Trophoblast cell (in vitro differentiated cells and primary cell): ENCODE measurements around the gene PRAMEF12.

Source experiments
- DNase-seq, 2 donors: peaks; one replicate each; pipeline ENCODE4 v3.0.0-alpha.2; 2016
- H2AFZ ChIP-seq: 2 replicates; pipeline ENCODE4 v1.6.1; 2013; ENCODE audit warnings: low read length, moderate library complexity, mild to moderate bottlenecking; ENCODE audit not compliant: insufficient read depth, poor library complexity
- H2AK5ac ChIP-seq: 2 replicates; pipeline ENCODE4 v1.6.1; 2013; ENCODE audit warnings: mild to moderate bottlenecking, low read length
- H2BK120ac ChIP-seq: 2 replicates; pipeline ENCODE4 v1.6.1; 2013; ENCODE audit warnings: low read length, mild to moderate bottlenecking, moderate library complexity; ENCODE audit not compliant: insufficient read depth, poor library complexity
- H2BK12ac ChIP-seq: 2 replicates; pipeline ENCODE4 v1.6.1; 2013; ENCODE audit warnings: mild to moderate bottlenecking, low read length, moderate library complexity
- H2BK5ac ChIP-seq: 2 replicates; pipeline ENCODE4 v1.6.1; 2013; ENCODE audit warnings: low read length, low read depth, moderate library complexity, mild to moderate bottlenecking; ENCODE audit not compliant: poor library complexity
- H3K14ac ChIP-seq: 2 replicates; pipeline ENCODE4 v1.6.1; 2013; ENCODE audit warnings: mild to moderate bottlenecking, low read length
- H3K18ac ChIP-seq: 2 replicates; pipeline ENCODE4 v1.6.1; 2013; ENCODE audit warnings: mild to moderate bottlenecking, low read length
- H3K23ac ChIP-seq: 2 replicates; pipeline ENCODE4 v1.6.1; 2013; ENCODE audit warnings: low read length
- H3K27ac ChIP-seq: 2 replicates; pipeline ENCODE4 v1.5.1; 2013; ENCODE audit warnings: low read depth, mild to moderate bottlenecking, inconsistent platforms, low read length, moderate library complexity
- H3K27me3 ChIP-seq: 2 replicates; pipeline ENCODE4 v1.6.1; 2013; ENCODE audit warnings: inconsistent platforms, mild to moderate bottlenecking, low read length, moderate library complexity; ENCODE audit not compliant: insufficient read depth
- H3K36me3 ChIP-seq, 2 experiments: 1 replicate in 1 of 2; 2 replicates in 1 of 2; pipeline ENCODE4 v1.6.1; 2013; ENCODE audit warnings: low read length in 2 of 2, mild to moderate bottlenecking in 2 of 2, moderate library complexity in 1 of 2; ENCODE audit not compliant: insufficient read depth in 2 of 2, control insufficient read depth in 1 of 2
- H3K4ac ChIP-seq: 2 replicates; pipeline ENCODE4 v1.6.1; 2013; ENCODE audit warnings: low read depth, mild to moderate bottlenecking, low read length, moderate library complexity
- H3K4me1 ChIP-seq, 2 experiments: 1 replicate in 1 of 2; 2 replicates in 1 of 2; pipeline ENCODE4 v1.6.1; 2013; ENCODE audit warnings: low read length in 2 of 2, mild to moderate bottlenecking in 2 of 2, moderate library complexity in 1 of 2; ENCODE audit not compliant: insufficient read depth in 2 of 2, control insufficient read depth in 1 of 2
- H3K4me2 ChIP-seq: 2 replicates; pipeline ENCODE4 v1.6.1; 2013; ENCODE audit warnings: inconsistent platforms, mild to moderate bottlenecking, low read length, moderate library complexity
- H3K4me3 ChIP-seq: 2 replicates; pipeline ENCODE4 v1.5.1; 2013; ENCODE audit warnings: mild to moderate bottlenecking, low read depth, low read length, inconsistent platforms
- H3K79me1 ChIP-seq: one replicate; pipeline ENCODE4 v1.6.1; 2013; ENCODE audit warnings: low read length
- H3K79me2 ChIP-seq: 2 replicates; pipeline ENCODE4 v1.6.1; 2013; ENCODE audit warnings: low read length, mild to moderate bottlenecking; ENCODE audit not compliant: control insufficient read depth, insufficient read depth, poor library complexity
- H3K9ac ChIP-seq: 2 replicates; pipeline ENCODE4 v1.6.1; 2013; ENCODE audit warnings: mild to moderate bottlenecking, low read length
- H3K9me3 ChIP-seq: 2 replicates; pipeline ENCODE4 v1.6.1; 2013; ENCODE audit warnings: low read depth, mild to moderate bottlenecking, control low read depth, inconsistent platforms, low read length; ENCODE audit not compliant: insufficient read depth
- H4K12ac ChIP-seq: 2 replicates; pipeline ENCODE4 v1.6.1; 2013; ENCODE audit warnings: low read depth, mild to moderate bottlenecking, low read length, moderate library complexity
- H4K8ac ChIP-seq: 2 replicates; pipeline ENCODE4 v1.6.1; 2013; ENCODE audit warnings: low read depth, mild to moderate bottlenecking, low read length, moderate library complexity
- H4K91ac ChIP-seq: one replicate; pipeline ENCODE4 v1.6.1; 2013; ENCODE audit warnings: low read depth, mild to moderate bottlenecking, low read length, moderate library complexity
- WGBS: extraction: QIAGEN DNeasy Blood & Tissue Kit; methylation state at CpG from one replicate; pipeline ENCODE4 v1.1.7; 2013; ENCODE audit warnings: missing lambda C conversion rate; ENCODE audit not compliant: insufficient read length, insufficient coverage; ENCODE audit errors: extremely low coverage; 5-methylcytosine and 5-hydroxymethylcytosine counted together

PRAMEF12 gene

GRCh38 chr1:12745126-12745991, 28.2 kb upstream of the PRAMEF12 start:
- no peak overlapping the region for H3K4me2 ChIP-seq
- H3K79me2 ChIP-seq, result no peaks in the 10 kb centered on the region
- H3K18ac ChIP-seq, result no peak overlapping the region
- no peak overlapping the region for H4K91ac ChIP-seq
- H4K12ac ChIP-seq, result no peak overlapping the region
- H4K8ac ChIP-seq, result no peak overlapping the region
- no peaks in the 10 kb centered on the region for H3K36me3 ChIP-seq
- no peak overlapping the region for H2BK120ac ChIP-seq
- no peak overlapping the region for H3K4me3 ChIP-seq
- no peak overlapping the region for H3K4ac ChIP-seq
- WGBS, result no CpG with 5 or more reads among the region's 3 CpGs
- no peaks in the 10 kb centered on the region for H3K4me1 ChIP-seq
- DNase-seq, result no peak
- no peak overlapping the region for H3K9ac ChIP-seq
- H2BK12ac ChIP-seq, result no peak overlapping the region
- H3K79me1 ChIP-seq, result no peaks in the 10 kb centered on the region
- no peaks in the 10 kb centered on the region for H3K27me3 ChIP-seq
- H3K9me3 ChIP-seq, result peaks cover 3% of the 10 kb centered on the region
- no peak overlapping the region for H3K23ac ChIP-seq
- H2AK5ac ChIP-seq, result no peak overlapping the region
- no peak overlapping the region for H2AFZ ChIP-seq
- no peak overlapping the region for H3K27ac ChIP-seq
- H3K14ac ChIP-seq, result no peak overlapping the region
- H2BK5ac ChIP-seq, result no peak overlapping the region

GRCh38 chr1:12745992-12746323, 27.6 kb upstream of the PRAMEF12 start, which contains the start of gene CFAP107:
Gene CFAP107 (plus strand): TSS chr1:12746200. CDS start chr1:12746431, 231 bp downstream.
- Histone ChIP-seq H3K14ac (no peak within 1 kb of the TSS), H3K9ac (no peak within 1 kb of the TSS), H4K12ac (no peak within 1 kb of the TSS), H3K36me3 (no peaks in the 10 kb centered on the region), H2BK120ac (no peak within 1 kb of the TSS), H3K79me1 (no peaks in the 10 kb centered on the region), H2AFZ (no peak within 1 kb of the TSS), H2AK5ac (no peak within 1 kb of the TSS), H3K23ac (no peak within 1 kb of the TSS), H3K4me1 (no peaks in the 10 kb centered on the region), H3K4me2 (no peak within 1 kb of the TSS), H3K27ac (no peak within 1 kb of the TSS), H2BK5ac (no peak within 1 kb of the TSS), H3K79me2 (no peaks in the 10 kb centered on the region), H4K8ac (no peak within 1 kb of the TSS), H4K91ac (no peak within 1 kb of the TSS), H3K9me3 (peaks cover 3% of the 10 kb centered on the region), H3K18ac (no peak within 1 kb of the TSS), H3K4ac (no peak within 1 kb of the TSS), H2BK12ac (no peak within 1 kb of the TSS), H3K27me3 (no peaks in the 10 kb centered on the region), H3K4me3 (no peak within 1 kb of the TSS)
- DNase-seq, result no peak
- no CpG with 5 or more reads among the region's 2 CpGs for WGBS

- H3K9me3 ChIP-seq, result peaks cover 2% of the 10 kb centered on the region
- H2BK12ac ChIP-seq, result no peak overlapping the region
- H3K79me2 ChIP-seq, result no peaks in the 10 kb centered on the region
- H3K79me1 ChIP-seq, result no peaks in the 10 kb centered on the region
- H3K27ac ChIP-seq, result no peak overlapping the region
- H3K14ac ChIP-seq, result no peak overlapping the region
- no peak overlapping the region for H3K4ac ChIP-seq
- no peaks in the 10 kb centered on the region for H3K4me1 ChIP-seq
- no peak overlapping the region for H4K12ac ChIP-seq
- H2AK5ac ChIP-seq, result no peak overlapping the region
- no peaks in the 10 kb centered on the region for H3K36me3 ChIP-seq
- DNase-seq, result no peak
- H3K4me3 ChIP-seq, result no peak overlapping the region
- no peak overlapping the region for H3K23ac ChIP-seq
- no peak overlapping the region for H2BK120ac ChIP-seq
- no peak overlapping the region for H2AFZ ChIP-seq
- H3K4me2 ChIP-seq, result no peak overlapping the region
- no peak overlapping the region for H4K8ac ChIP-seq
- no peak overlapping the region for H3K18ac ChIP-seq
- no peak overlapping the region for H2BK5ac ChIP-seq
- H3K27me3 ChIP-seq, result no peaks in the 10 kb centered on the region
- H3K9ac ChIP-seq, result no peak overlapping the region
- no peak overlapping the region for H4K91ac ChIP-seq
Measured at GRCh38 chr1:12748778-12749355, 24.7 kb upstream of the PRAMEF12 start.

GRCh38 chr1:12754738-12755137, 18.8 kb upstream of the PRAMEF12 start:
- no peak overlapping the region for H2AK5ac ChIP-seq
- no peaks in the 10 kb centered on the region for H3K9me3 ChIP-seq
- no peaks in the 10 kb centered on the region for H3K27me3 ChIP-seq
- H4K12ac ChIP-seq, result no peak overlapping the region
- H4K91ac ChIP-seq, result no peak overlapping the region
- no peak overlapping the region for H2AFZ ChIP-seq
- no peaks in the 10 kb centered on the region for H3K36me3 ChIP-seq
- H3K23ac ChIP-seq, result no peak overlapping the region
- H2BK12ac ChIP-seq, result no peak overlapping the region
- H3K27ac ChIP-seq, result no peak overlapping the region
- H2BK120ac ChIP-seq, result no peak overlapping the region
- no peak overlapping the region for H3K4me3 ChIP-seq
- peak in 1 of 2 donors; percentile 8 for DNase-seq
- H3K79me2 ChIP-seq, result no peaks in the 10 kb centered on the region
- H3K9ac ChIP-seq, result no peak overlapping the region
- H3K79me1 ChIP-seq, result no peaks in the 10 kb centered on the region
- H3K4ac ChIP-seq, result no peak overlapping the region
- H2BK5ac ChIP-seq, result no peak overlapping the region
- H3K4me2 ChIP-seq, result no peak overlapping the region
- WGBS, result no CpG with 5 or more reads among the region's 4 CpGs
- no peak overlapping the region for H3K18ac ChIP-seq
- H3K14ac ChIP-seq, result no peak overlapping the region
- H4K8ac ChIP-seq, result no peak overlapping the region
- H3K4me1 ChIP-seq, result peaks cover 0 to 4% of the 10 kb centered on the region in 2 experiments
